Activated gamma-delta T cell (primary cell): ENCODE results near the gene HOXA10.

Experiments used
- DNase-seq: peaks from one replicate; lab custom pipeline; 2025; lab: John Stamatoyannopoulos, UW

The HOXA10 gene

GRCh38 chr7:27130540-27131389 lies 43.4 kb downstream of the HOXA10 start, which contains the start of gene HOXA4:
TSS of gene HOXA4 (minus strand) at chr7:27130757. CDS start at chr7:27130733, 24 bp downstream.
- peak; percentile 26 for DNase-seq

- no peak for DNase-seq
These were observed 44.2 kb downstream of the HOXA10 start for GRCh38 chr7:27129729-27130539.

- DNase-seq = no peak
These were observed 45.1 kb downstream of the HOXA10 start for GRCh38 chr7:27128776-27129728.

GRCh38 chr7:27128034-27128433 lies 46.1 kb downstream of the HOXA10 start:
- DNase-seq = no peak

GRCh38 chr7:27126596-27127327 lies 47.4 kb downstream of the HOXA10 start:
- DNase-seq = no peak

- no peak for DNase-seq
These were observed 48.1 kb downstream of the HOXA10 start for GRCh38 chr7:27125986-27126394.

GRCh38 chr7:27124902-27125689 lies 49.0 kb downstream of the HOXA10 start:
- DNase-seq = no peak

- DNase-seq = no peak
These were observed 49.8 kb downstream of the HOXA10 start for GRCh38 chr7:27124096-27124901.

GRCh38 chr7:27123477-27124053 lies 50.6 kb downstream of the HOXA10 start:
- DNase-seq = no peak

- DNase-seq = no peak
These were observed 51.1 kb downstream of the HOXA10 start for GRCh38 chr7:27123007-27123476.

- DNase-seq = no peak
These were observed 51.8 kb downstream of the HOXA10 start for GRCh38 chr7:27122077-27122910.

- DNase-seq = no peak
These were observed 52.4 kb downstream of the HOXA10 start for GRCh38 chr7:27121684-27122076.
